Measurements from ENCODE around the gene FOXL2NB.

Gene FOXL2NB

DNA sequence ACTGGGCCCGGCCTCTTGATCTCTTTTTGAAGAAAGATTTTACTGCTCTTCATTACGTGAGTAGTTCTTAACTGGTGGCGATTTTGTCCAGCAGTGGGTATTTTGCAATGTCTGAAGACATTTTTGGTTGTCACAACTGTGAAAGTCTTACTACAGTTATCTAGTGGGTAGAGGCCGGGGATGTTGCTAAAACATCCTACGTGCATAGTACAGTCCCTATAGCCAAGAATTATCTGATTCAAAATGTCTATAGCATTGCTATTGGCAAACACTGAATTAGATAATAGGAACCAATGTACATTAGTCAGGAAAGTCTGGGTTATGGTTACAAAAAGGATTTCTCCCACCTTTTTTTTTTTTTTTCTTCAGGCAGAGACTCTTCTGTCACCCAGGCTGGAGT lies 38.2 kb upstream of the FOXL2NB start:
- DNase-seq (ENCODE audit: insufficient read length, low spot score) (no peak), FAIRE-seq (no peak)
- TF ChIP-seq, protein P1, sequence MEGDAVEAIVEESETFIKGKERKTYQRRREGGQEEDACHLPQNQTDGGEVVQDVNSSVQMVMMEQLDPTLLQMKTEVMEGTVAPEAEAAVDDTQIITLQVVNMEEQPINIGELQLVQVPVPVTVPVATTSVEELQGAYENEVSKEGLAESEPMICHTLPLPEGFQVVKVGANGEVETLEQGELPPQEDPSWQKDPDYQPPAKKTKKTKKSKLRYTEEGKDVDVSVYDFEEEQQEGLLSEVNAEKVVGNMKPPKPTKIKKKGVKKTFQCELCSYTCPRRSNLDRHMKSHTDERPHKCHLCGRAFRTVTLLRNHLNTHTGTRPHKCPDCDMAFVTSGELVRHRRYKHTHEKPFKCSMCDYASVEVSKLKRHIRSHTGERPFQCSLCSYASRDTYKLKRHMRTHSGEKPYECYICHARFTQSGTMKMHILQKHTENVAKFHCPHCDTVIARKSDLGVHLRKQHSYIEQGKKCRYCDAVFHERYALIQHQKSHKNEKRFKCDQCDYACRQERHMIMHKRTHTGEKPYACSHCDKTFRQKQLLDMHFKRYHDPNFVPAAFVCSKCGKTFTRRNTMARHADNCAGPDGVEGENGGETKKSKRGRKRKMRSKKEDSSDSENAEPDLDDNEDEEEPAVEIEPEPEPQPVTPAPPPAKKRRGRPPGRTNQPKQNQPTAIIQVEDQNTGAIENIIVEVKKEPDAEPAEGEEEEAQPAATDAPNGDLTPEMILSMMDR (IDR thresholded peaks at IDR 0.05; ENCODE audit: insufficient read depth, missing control alignments) = no peak

DNA sequence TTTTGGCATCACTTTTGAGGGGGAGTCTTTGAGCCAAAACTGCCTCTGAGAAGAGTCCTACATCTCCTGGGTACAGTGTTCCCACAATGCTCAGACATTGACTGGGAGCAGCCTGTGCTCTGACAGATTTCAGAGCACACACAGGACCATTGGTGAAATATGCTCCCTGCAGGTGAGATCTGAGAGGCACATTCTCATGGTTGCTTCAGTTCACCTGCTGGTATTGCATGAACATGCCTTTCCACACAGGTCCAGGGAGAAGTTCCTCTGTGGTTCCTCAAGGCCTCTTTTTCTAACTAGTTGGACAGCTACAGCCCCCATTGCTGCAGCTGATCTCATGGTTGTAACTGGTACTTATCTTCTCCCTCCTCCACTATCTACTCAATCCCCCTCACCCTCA lies 37.1 kb upstream of the FOXL2NB start:
- no peak for FAIRE-seq
- TF ChIP-seq, protein P1 (IDR thresholded peaks at IDR 0.05; ENCODE audit: insufficient read depth, missing control alignments) = no peak
- DNase-seq (ENCODE audit: insufficient read length, low spot score) = no peak

DNA sequence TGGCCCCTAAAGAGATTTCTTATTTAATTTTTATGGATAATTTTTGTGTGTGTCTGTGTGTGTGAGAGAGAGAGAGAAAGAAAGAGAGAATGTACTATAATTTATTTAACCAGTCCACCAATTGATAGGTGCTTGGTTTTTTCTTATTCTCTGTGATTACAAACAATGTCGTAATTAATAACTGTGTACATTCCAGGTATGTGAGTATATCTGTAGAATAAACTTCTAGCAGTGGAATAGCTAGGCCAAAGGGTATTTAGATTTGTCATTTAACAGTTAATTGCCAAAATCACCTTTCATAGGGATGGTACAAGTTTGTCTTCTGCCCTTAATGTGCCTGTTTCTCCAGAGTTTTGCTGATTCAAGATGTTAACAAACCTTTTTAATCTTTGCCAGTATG lies 35.4 kb upstream of the FOXL2NB start:
- FAIRE-seq (no peak), DNase-seq (ENCODE audit: insufficient read length, low spot score) (no peak)
- TF ChIP-seq, protein P1 (IDR thresholded peaks at IDR 0.05; ENCODE audit: insufficient read depth, missing control alignments) = no peak

DNA sequence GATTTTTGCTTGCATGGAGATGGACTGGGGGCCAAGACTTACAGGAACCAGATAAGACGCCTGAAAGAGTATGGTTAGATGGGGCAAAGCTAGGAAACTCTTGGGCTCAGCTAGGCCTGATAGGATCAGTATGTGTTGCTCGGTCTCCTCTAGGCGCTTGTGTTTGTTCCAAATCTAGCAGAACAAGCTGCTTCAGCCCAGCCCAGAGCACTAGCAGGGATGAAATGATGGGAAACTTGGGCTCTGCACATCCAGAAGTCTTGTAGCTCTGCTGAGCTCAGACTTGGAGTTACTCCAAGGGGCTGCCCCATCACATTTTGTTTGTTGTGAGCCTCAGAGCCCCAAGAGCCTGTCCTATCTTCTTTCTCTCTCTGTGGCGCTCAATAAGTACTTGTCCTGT lies 34.8 kb upstream of the FOXL2NB start:
- DNase-seq (ENCODE audit: insufficient read length, low spot score) (no peak), FAIRE-seq (no peak)
- TF ChIP-seq, protein P1 (IDR thresholded peaks at IDR 0.05; ENCODE audit: insufficient read depth, missing control alignments) = no peak

DNA sequence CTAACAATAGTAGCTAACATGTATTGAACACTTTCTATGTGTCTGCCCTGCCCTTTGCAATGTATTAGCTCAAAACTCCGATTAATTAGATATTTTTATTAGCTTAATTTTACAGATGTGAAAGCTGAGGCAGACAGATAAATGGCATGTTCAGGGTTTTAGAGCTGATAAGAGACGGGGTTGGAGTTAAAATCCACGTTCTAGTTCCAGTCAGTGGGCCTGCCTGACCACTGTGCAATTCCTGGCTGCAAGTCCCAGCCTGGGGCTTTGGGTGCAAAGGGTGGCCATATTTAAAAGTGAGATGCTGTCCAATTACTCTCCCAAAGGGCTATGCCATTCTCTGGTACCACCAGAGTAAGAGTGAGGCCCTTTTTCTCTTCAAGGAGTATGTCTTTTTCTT lies 33.3 kb upstream of the FOXL2NB start:
- DNase-seq (ENCODE audit: insufficient read length, low spot score) (no peak), FAIRE-seq (no peak)
- TF ChIP-seq, protein P1 (IDR thresholded peaks at IDR 0.05; ENCODE audit: insufficient read depth, missing control alignments) = no peak

DNA sequence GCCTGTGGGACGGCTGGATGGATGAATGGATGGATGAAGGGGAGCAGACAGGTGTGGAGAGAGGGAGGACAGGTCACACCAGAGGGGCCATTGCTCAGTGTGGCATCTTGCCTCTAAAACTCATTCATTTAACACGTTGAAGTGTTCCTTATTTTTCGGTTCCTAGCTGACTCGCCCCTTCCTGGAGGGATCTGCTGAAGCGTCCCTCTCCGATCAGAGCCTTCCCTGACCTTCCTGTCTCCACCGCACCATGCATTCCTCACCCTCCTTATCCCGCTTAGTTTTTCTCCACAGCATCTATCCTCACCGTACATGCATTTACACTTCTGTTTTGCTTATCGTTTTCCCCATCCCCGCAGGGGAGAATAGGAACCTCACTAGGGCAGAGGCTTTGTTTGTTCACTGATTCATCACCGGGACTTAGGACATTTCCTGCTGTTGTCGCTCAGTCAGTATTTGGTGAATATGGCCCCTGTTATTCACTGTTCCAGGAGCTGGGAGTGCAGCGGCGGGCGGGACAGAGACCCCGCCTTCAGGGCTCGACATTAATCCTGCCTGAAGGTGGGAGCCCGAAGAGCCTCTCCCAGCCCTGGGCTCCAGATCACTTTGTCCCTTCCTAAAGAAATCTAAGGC lies 32.0 kb upstream of the FOXL2NB start:
- FAIRE-seq (no peak), DNase-seq (ENCODE audit: insufficient read length, low spot score) (no peak)
- TF ChIP-seq, protein P1 (IDR thresholded peaks at IDR 0.05; ENCODE audit: insufficient read depth, missing control alignments) = no peak

Data from D721Med (cell line).